SK-N-SH treated with all-trans-retinoic acid at 6 μM for 48 hours (cell line): ENCODE measurements around the gene ABHD8.

Source experiments
- ATAC-seq: fragments of 200-7000 bp; cut with Tn5 transposase; 3 replicates; pipeline ENCODE4 v1.9.1; 2020; ENCODE audit warnings: mild to moderate bottlenecking, moderate library complexity
- ARNTL ChIP-seq: fragments of 450-650 bp; formaldehyde crosslinking; IDR thresholded peaks from 2 replicates; pipeline ENCODE4 v1.5.0; 2020; ENCODE audit warnings: low read depth, mild to moderate bottlenecking, moderate library complexity, borderline replicate concordance
- BACH2 ChIP-seq: fragments of 250-450 bp; sonication (Bioruptor Pico); IDR thresholded peaks from 2 replicates; pipeline ENCODE4 v1.9.0; 2021; ENCODE audit warnings: mild to moderate bottlenecking, borderline replicate concordance
- CSDC2 ChIP-seq: fragments of 250-450 bp; sonication (Bioruptor Pico); IDR thresholded peaks from 2 replicates; pipeline ENCODE4 v1.5.0; 2020; ENCODE audit warnings: mild to moderate bottlenecking, moderate library complexity
- ESRRG ChIP-seq: fragments of 250-450 bp; sonication (Bioruptor Pico); IDR thresholded peaks from 2 replicates; pipeline ENCODE4 v1.6.1; 2021; ENCODE audit warnings: mild to moderate bottlenecking
- GLIS3 ChIP-seq: fragments of 250-450 bp; sonication (Bioruptor Pico); IDR thresholded peaks from 2 replicates; pipeline ENCODE4 v1.5.0; 2020; ENCODE audit warnings: mild to moderate bottlenecking, moderate library complexity
- PATZ1 ChIP-seq: fragments of 250-450 bp; sonication (Bioruptor Pico); IDR thresholded peaks from 2 replicates; pipeline ENCODE4 v1.8.0; 2020; ENCODE audit warnings: mild to moderate bottlenecking, moderate library complexity, borderline replicate concordance
- RARB ChIP-seq: fragments of 250-450 bp; sonication (Bioruptor Pico); IDR thresholded peaks from 2 replicates; pipeline ENCODE4 v1.8.0; 2021; ENCODE audit warnings: mild to moderate bottlenecking, moderate library complexity
- SNAI2 ChIP-seq: fragments of 250-450 bp; sonication (Bioruptor Pico); IDR thresholded peaks from 2 replicates; pipeline ENCODE4 v1.5.0; 2020; ENCODE audit warnings: mild to moderate bottlenecking, moderate library complexity
- TCF4 ChIP-seq: fragments of 250-450 bp; sonication (Bioruptor Pico); IDR thresholded peaks from 2 replicates; pipeline ENCODE4 v1.8.0; 2021; ENCODE audit warnings: mild to moderate bottlenecking, moderate library complexity, borderline replicate concordance
- TOX ChIP-seq: fragments of 250-450 bp; sonication (Bioruptor Pico); IDR thresholded peaks from 2 replicates; pipeline ENCODE4 v1.8.0; 2021; ENCODE audit warnings: mild to moderate bottlenecking, moderate library complexity, borderline replicate concordance
- TSHZ2 ChIP-seq: fragments of 250-450 bp; sonication (Bioruptor Pico); IDR thresholded peaks from 2 replicates; pipeline ENCODE4 v1.5.0; 2020; ENCODE audit warnings: mild to moderate bottlenecking, moderate library complexity
- ZC3H10 ChIP-seq: fragments of 250-450 bp; sonication (Bioruptor Pico); IDR thresholded peaks from 2 replicates; pipeline ENCODE4 v1.5.1; 2021; ENCODE audit warnings: mild to moderate bottlenecking, moderate library complexity
- ZFP3 ChIP-seq: fragments of 250-450 bp; sonication (Bioruptor Pico); IDR thresholded peaks from 2 replicates; pipeline ENCODE4 v1.5.0; 2020; ENCODE audit warnings: mild to moderate bottlenecking, moderate library complexity
- ZFP30 ChIP-seq: fragments of 450-650 bp; formaldehyde crosslinking; IDR thresholded peaks from 2 replicates; pipeline ENCODE4 v1.5.0; 2022; ENCODE audit warnings: mild to moderate bottlenecking, moderate library complexity
- ZNF565 ChIP-seq: fragments of 450-650 bp; formaldehyde crosslinking; conservative IDR thresholded peaks from 2 replicates; pipeline ENCODE4 v1.5.0; 2020; ENCODE audit warnings: low read depth, mild to moderate bottlenecking, moderate library complexity
- TF ChIP-seq, protein P1 (sequence below): fragments of 250-450 bp; sonication (Bioruptor Pico); IDR thresholded peaks from 2 replicates; pipeline ENCODE4 v1.8.0; 2021; ENCODE audit warnings: low read depth, mild to moderate bottlenecking, moderate library complexity, borderline replicate concordance
- TF ChIP-seq, protein P2 (sequence below): fragments of 250-450 bp; sonication (Bioruptor Pico); IDR thresholded peaks from 2 replicates; pipeline ENCODE4 v1.5.1; 2020; ENCODE audit warnings: low read depth, mild to moderate bottlenecking, moderate library complexity

ABHD8 gene

GRCh38 chr19:17243211-17243829, 59.9 kb downstream of the ABHD8 start:
- TF ChIP-seq TCF4 = no peak
- no peak for TF ChIP-seq BACH2 (CRISPR knock-in tag)
- TF ChIP-seq, protein P1, sequence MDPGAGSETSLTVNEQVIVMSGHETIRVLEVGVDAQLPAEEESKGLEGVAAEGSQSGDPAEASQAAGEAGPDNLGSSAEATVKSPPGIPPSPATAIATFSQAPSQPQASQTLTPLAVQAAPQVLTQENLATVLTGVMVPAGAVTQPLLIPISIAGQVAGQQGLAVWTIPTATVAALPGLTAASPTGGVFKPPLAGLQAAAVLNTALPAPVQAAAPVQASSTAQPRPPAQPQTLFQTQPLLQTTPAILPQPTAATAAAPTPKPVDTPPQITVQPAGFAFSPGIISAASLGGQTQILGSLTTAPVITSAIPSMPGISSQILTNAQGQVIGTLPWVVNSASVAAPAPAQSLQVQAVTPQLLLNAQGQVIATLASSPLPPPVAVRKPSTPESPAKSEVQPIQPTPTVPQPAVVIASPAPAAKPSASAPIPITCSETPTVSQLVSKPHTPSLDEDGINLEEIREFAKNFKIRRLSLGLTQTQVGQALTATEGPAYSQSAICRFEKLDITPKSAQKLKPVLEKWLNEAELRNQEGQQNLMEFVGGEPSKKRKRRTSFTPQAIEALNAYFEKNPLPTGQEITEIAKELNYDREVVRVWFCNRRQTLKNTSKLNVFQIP = no peak
- TF ChIP-seq RARB = no peak
- TF ChIP-seq ESRRG (CRISPR knock-in tag) = no peak
- no peak for TF ChIP-seq ARNTL (CRISPR knock-in tag)
- no peak for TF ChIP-seq SNAI2 (CRISPR knock-in tag)
- TF ChIP-seq TOX (CRISPR knock-in tag) = no peak
- ATAC-seq = peak; percentile 10

- TF ChIP-seq TSHZ2 (CRISPR knock-in tag) (no peak), PATZ1 (CRISPR knock-in tag) (no peak), ZC3H10 (CRISPR knock-in tag) (no peak), ZFP30 (CRISPR knock-in tag) (no peak), BACH2 (CRISPR knock-in tag) (no peak), ARNTL (CRISPR knock-in tag) (no peak), GLIS3 (CRISPR knock-in tag) (no peak), ZFP3 (no peak), ZNF565 (CRISPR knock-in tag) (no peak), CSDC2 (CRISPR knock-in tag) (no peak), TOX (CRISPR knock-in tag) (no peak)
- TF ChIP-seq, protein P2, sequence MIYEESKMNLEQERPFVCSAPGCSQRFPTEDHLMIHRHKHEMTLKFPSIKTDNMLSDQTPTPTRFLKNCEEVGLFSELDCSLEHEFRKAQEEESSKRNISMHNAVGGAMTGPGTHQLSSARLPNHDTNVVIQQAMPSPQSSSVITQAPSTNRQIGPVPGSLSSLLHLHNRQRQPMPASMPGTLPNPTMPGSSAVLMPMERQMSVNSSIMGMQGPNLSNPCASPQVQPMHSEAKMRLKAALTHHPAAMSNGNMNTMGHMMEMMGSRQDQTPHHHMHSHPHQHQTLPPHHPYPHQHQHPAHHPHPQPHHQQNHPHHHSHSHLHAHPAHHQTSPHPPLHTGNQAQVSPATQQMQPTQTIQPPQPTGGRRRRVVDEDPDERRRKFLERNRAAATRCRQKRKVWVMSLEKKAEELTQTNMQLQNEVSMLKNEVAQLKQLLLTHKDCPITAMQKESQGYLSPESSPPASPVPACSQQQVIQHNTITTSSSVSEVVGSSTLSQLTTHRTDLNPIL = no peak
- TF ChIP-seq, protein P1 = no peak
- no peak for ATAC-seq
Measured at GRCh38 chr19:17242431-17243208, 60.6 kb downstream of the ABHD8 start.
